GM12878 (cell line): ENCODE data around the gene PHACTR3.

Experiments used
- BCL3 ChIP-seq: IDR thresholded peaks from 2 replicates; pipeline ENCODE4 v1.6.1; 2011; ENCODE audit warnings: borderline replicate concordance, low read depth, mild to moderate bottlenecking, moderate library complexity, low read length; ENCODE audit not compliant: insufficient read depth, poor library complexity, severe bottlenecking
- BRCA1 ChIP-seq: IDR thresholded peaks from 2 replicates; pipeline ENCODE4 v1.6.1; 2011; ENCODE audit warnings: low read depth, low read length, improper control_type of control experiment
- CTCF ChIP-seq, 3 experiments: IDR thresholded peaks in 2 of 3; conservative IDR thresholded peaks in 1 of 3; 2 replicates each; pipeline ENCODE4 v1.5.1; 2011; ENCODE audit warnings: low read depth in 3 of 3, low read length in 3 of 3, mild to moderate bottlenecking in 3 of 3, control low read depth in 2 of 3, moderate library complexity in 2 of 3, inconsistent platforms in 1 of 3, mixed read lengths in 1 of 3; ENCODE audit not compliant: control insufficient read depth in 2 of 3, insufficient read depth in 1 of 3; ENCODE audit errors: extremely low read depth in 1 of 3
- EZH2 ChIP-seq: IDR thresholded peaks from 2 replicates; pipeline ENCODE4 v1.6.1; 2012; ENCODE audit warnings: low read depth, mild to moderate bottlenecking, control low read depth, inconsistent platforms, low read length, borderline replicate concordance; ENCODE audit not compliant: control insufficient read depth
- HCFC1 ChIP-seq: fragments of 150-350 bp; IDR thresholded peaks from 2 replicates; pipeline ENCODE4 v1.6.1; 2014; ENCODE audit warnings: low read length
- KDM1A ChIP-seq: fragments of 200-600 bp; sonication (generic); IDR thresholded peaks from 2 replicates; pipeline ENCODE4 v1.6.1; 2016; ENCODE audit warnings: borderline replicate concordance
- MEF2A ChIP-seq: IDR thresholded peaks from 2 replicates; pipeline ENCODE4 v1.6.1; 2011; ENCODE audit warnings: low read depth, mild to moderate bottlenecking, low read length, moderate library complexity; ENCODE audit not compliant: insufficient read depth
- MYC ChIP-seq: IDR thresholded peaks from 2 replicates; pipeline ENCODE4 v1.6.1; 2011; ENCODE audit warnings: mild to moderate bottlenecking, low read length, moderate library complexity, inconsistent platforms; ENCODE audit not compliant: insufficient read depth, insufficient replicate concordance, insufficient read length, severe bottlenecking
- POLR2A ChIP-seq: IDR thresholded peaks from 2 replicates; pipeline ENCODE4 v1.6.1; 2011; ENCODE audit warnings: low read depth, mild to moderate bottlenecking, low read length
- TAF1 ChIP-seq: IDR thresholded peaks from 2 replicates; pipeline ENCODE4 v1.6.1; 2011; ENCODE audit warnings: mild to moderate bottlenecking, low read depth, low read length, borderline replicate concordance
- ZBTB33 ChIP-seq: fragments of 450-650 bp; IDR thresholded peaks from 2 replicates; pipeline ENCODE4 v1.6.1; 2017; ENCODE audit warnings: mild to moderate bottlenecking
- ZNF217 ChIP-seq: fragments of 450-650 bp; IDR thresholded peaks from 2 replicates; pipeline ENCODE4 v1.6.1; 2017; ENCODE audit warnings: antibody characterized with exemption, mild to moderate bottlenecking
- ZNF274 ChIP-seq: IDR thresholded peaks from one replicate; pipeline ENCODE4 v1.8.0; 2011; ENCODE audit not compliant: insufficient read length, insufficient read depth

- no peak for TF ChIP-seq ZNF274
- no peak for TF ChIP-seq ZBTB33
- TF ChIP-seq POLR2A = no peak
- TF ChIP-seq TAF1 = no peak
- TF ChIP-seq HCFC1 = no peak
- no peak for TF ChIP-seq BCL3
- no peak for TF ChIP-seq CTCF (IDR thresholded peaks at IDR 0.05 in 2 of 3, conservative IDR thresholded peaks at IDR 0.05 in 1 of 3; ENCODE audit: control insufficient read depth in 2 of 3, extremely low read depth in 1 of 3, insufficient read depth in 1 of 3, low read depth in 3 of 3, low read length in 3 of 3)
- TF ChIP-seq KDM1A = no peak
- TF ChIP-seq MEF2A = no peak
- TF ChIP-seq ZNF217 = no peak
- no peak for TF ChIP-seq MYC
- no peak for TF ChIP-seq BRCA1
- no peak for TF ChIP-seq EZH2
Observed at GRCh38 chr20:59741073-59741472, 136.7 kb downstream of the PHACTR3 start.
